Osteoblast (primary cell): ENCODE results near the gene CIAPIN1. TPM values are rescaled to one million over a fixed set of nuclear protein-coding genes. Genes with fewer than 3 reads are reported as not detected.

ENCODE experiments used
- DNase-seq: peaks from one replicate; pipeline ENCODE4 v3.0.0; 2011; ENCODE audit warnings: low spot score, mixed read lengths; ENCODE audit not compliant: insufficient read length; ENCODE audit errors: missing footprints
- H2AFZ ChIP-seq: 2 replicates; pipeline ENCODE4 v1.6.0; 2011; ENCODE audit warnings: mild to moderate bottlenecking, low read length
- H3K27ac ChIP-seq: 2 replicates; pipeline ENCODE4 v1.5.1; 2011; ENCODE audit warnings: mild to moderate bottlenecking, low read depth, low read length, moderate library complexity
- H3K27me3 ChIP-seq: 2 replicates; pipeline ENCODE4 v1.6.0; 2012; ENCODE audit warnings: mild to moderate bottlenecking, control low read depth, inconsistent platforms, low read length, moderate library complexity; ENCODE audit not compliant: insufficient read depth
- H3K36me3 ChIP-seq: 2 replicates; pipeline ENCODE4 v1.5.1; 2011; ENCODE audit warnings: mild to moderate bottlenecking, low read length, control low read depth, moderate library complexity; ENCODE audit not compliant: insufficient read depth
- H3K4me1 ChIP-seq: 2 replicates; pipeline ENCODE4 v1.5.1; 2011; ENCODE audit warnings: mild to moderate bottlenecking, low read length, control low read depth, moderate library complexity; ENCODE audit not compliant: insufficient read depth
- H3K4me2 ChIP-seq: 2 replicates; pipeline ENCODE4 v1.6.0; 2011; ENCODE audit warnings: mild to moderate bottlenecking, low read length; ENCODE audit not compliant: insufficient read depth
- H3K4me3 ChIP-seq: fragments of 200-600 bp; sonication (generic); 3 replicates; pipeline ENCODE4 v1.5.1; 2012; ENCODE audit warnings: mild to moderate bottlenecking, low read length, inconsistent platforms; ENCODE audit not compliant: insufficient read depth
- H3K79me2 ChIP-seq: 2 replicates; pipeline ENCODE4 v1.6.0; 2012; ENCODE audit warnings: mild to moderate bottlenecking, low read length, control low read depth, inconsistent platforms; ENCODE audit not compliant: insufficient read depth
- H3K9me3 ChIP-seq: 2 replicates; pipeline ENCODE4 v1.5.1; 2011; ENCODE audit warnings: low read depth, low read length, control low read depth
- H4K20me1 ChIP-seq: 2 replicates; pipeline ENCODE4 v1.6.0; 2012; ENCODE audit warnings: mild to moderate bottlenecking, low read length, control low read depth; ENCODE audit not compliant: insufficient read depth
- CTCF ChIP-seq: IDR thresholded peaks from 2 replicates; pipeline ENCODE4 v1.5.1; 2011; ENCODE audit warnings: mild to moderate bottlenecking, low read depth, low read length, moderate library complexity; ENCODE audit errors: extremely low read depth
- total RNA-seq: library from RNA; depleted of rRNA; stranded (reverse); fragments of >200 nt; gene quantifications from 2 replicates; pipeline ENCODE4 v1.2.3, GENCODE V29; 2012

CIAPIN1 gene
- total RNA-seq, 1 donor = 39.8 TPM

GRCh38 chr16:57475711-57476339 is 28.6 kb upstream of the CIAPIN1 start:
- Histone ChIP-seq H3K9me3 (no peaks in the 10 kb centered on the region), H3K27ac (no peak overlapping the region), H3K79me2 (peaks cover 31% of the 10 kb centered on the region), H3K4me2 (no peak overlapping the region), H2AFZ (no peak overlapping the region), H3K36me3 (peaks cover 37% of the 10 kb centered on the region), H3K4me3 (no peak overlapping the region), H4K20me1 (peaks cover 35% of the 10 kb centered on the region), H3K4me1 (peaks cover 24% of the 10 kb centered on the region), H3K27me3 (no peaks in the 10 kb centered on the region)
- TF ChIP-seq CTCF = peak; percentile 12
- DNase-seq = no peak

- no peak overlapping the region for H3K27ac ChIP-seq
- H3K4me1 ChIP-seq = peaks cover 17% of the 10 kb centered on the region
- H4K20me1 ChIP-seq = peaks cover 43% of the 10 kb centered on the region
- no peaks in the 10 kb centered on the region for H3K27me3 ChIP-seq
- H3K79me2 ChIP-seq = peaks cover 31% of the 10 kb centered on the region
- no peak for TF ChIP-seq CTCF
- no peak overlapping the region for H2AFZ ChIP-seq
- no peaks in the 10 kb centered on the region for H3K9me3 ChIP-seq
- no peak for DNase-seq
- H3K4me3 ChIP-seq = no peak overlapping the region
- peaks cover 45% of the 10 kb centered on the region for H3K36me3 ChIP-seq
- H3K4me2 ChIP-seq = no peak overlapping the region
Observed at GRCh38 chr16:57474671-57475661, 27.8 kb upstream of the CIAPIN1 start.

GRCh38 chr16:57473906-57474305 is 26.7 kb upstream of the CIAPIN1 start:
- peaks cover 53% of the 10 kb centered on the region for H4K20me1 ChIP-seq
- H3K27ac ChIP-seq = no peak overlapping the region
- no peak overlapping the region for H3K4me3 ChIP-seq
- H3K27me3 ChIP-seq = no peaks in the 10 kb centered on the region
- no peak overlapping the region for H3K4me2 ChIP-seq
- H2AFZ ChIP-seq = no peak overlapping the region
- peaks cover 25% of the 10 kb centered on the region for H3K79me2 ChIP-seq
- peaks cover 56% of the 10 kb centered on the region for H3K36me3 ChIP-seq
- no peak for TF ChIP-seq CTCF
- DNase-seq = no peak
- no peaks in the 10 kb centered on the region for H3K9me3 ChIP-seq
- H3K4me1 ChIP-seq = peaks cover 7% of the 10 kb centered on the region

GRCh38 chr16:57473176-57473840 is 26.1 kb upstream of the CIAPIN1 start:
- Histone ChIP-seq H3K9me3 (no peaks in the 10 kb centered on the region), H3K79me2 (peaks cover 19% of the 10 kb centered on the region), H3K27ac (no peak overlapping the region), H4K20me1 (peaks cover 52% of the 10 kb centered on the region), H3K36me3 (peaks cover 62% of the 10 kb centered on the region), H3K4me3 (no peak overlapping the region), H3K4me2 (no peak overlapping the region), H3K4me1 (peaks cover under 1% of the 10 kb centered on the region), H3K27me3 (no peaks in the 10 kb centered on the region), H2AFZ (no peak overlapping the region)
- TF ChIP-seq CTCF = no peak
- no peak for DNase-seq
